Femur (tissue), 1 donor: Measurements from ENCODE around the gene FHOD3.
"Not testable (repeated sequence)": the region's sequence is repeated elsewhere in the genome, so short reads cannot be mapped to it uniquely, and the experiment has no call there.

Experiments used
- DNase-seq: peaks from one replicate; pipeline ENCODE4 v3.0.0-alpha.2; 2017

The FHOD3 gene

DNA sequence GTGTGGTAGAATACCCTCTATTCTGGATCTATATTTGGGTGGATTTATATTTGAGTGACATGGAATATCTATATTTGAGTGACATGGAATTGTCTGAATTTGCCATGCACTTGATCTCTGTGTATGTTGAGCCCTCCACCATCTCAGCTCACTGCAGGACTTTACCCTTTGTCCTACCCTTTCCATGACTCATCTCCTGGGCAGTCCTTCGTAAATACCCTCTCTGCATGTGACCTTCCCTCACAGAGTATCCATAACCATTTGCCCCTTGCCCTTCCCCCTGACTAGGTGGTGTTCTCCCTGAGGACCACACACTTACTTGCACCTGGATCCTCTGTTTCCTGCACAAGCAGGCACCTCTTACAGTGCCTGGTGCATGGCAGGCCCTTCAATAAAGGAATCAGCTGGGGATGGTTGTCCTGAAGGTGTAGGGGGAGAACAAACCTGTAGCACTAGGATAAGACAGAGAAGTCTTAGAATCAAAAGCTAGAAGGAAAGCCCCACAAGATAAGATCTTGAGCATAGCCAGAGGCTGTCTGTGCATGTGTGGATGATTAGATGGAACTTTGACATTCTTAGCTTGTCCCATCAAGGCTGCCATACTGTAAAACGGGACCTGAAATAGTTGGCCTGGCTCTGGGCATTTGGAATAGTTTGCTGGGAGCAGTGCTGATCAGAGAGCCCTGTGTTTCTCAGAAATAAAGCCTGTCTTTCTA is 230.4 kb downstream of the FHOD3 start:
- no peak for DNase-seq

DNA sequence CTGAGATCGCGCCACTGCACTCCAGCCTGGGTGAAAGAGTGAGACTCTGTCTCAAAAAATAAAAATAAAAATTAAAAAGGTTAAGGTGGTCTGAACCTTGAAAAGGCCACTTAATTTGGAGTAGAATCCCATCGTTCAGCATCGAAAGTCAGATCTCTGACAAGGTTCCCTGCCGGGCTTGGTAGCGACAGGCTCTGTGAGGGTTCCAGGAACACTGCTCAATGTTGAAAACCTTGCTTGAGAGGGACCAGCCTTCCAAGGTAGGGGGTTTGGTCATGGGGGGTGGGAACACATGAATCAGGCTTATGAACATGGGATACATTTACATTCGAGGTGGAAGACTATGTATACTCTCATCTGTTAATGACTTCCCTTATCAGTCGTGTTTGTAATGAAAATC is 232.2 kb downstream of the FHOD3 start:
- DNase-seq: no peak

- DNase-seq: no peak
Measured at GRCh38 chr18:36530676-36531405, 233.3 kb downstream of the FHOD3 start.

GRCh38 chr18:36531636-36532035 is 234.1 kb downstream of the FHOD3 start:
- DNase-seq: no peak

DNA sequence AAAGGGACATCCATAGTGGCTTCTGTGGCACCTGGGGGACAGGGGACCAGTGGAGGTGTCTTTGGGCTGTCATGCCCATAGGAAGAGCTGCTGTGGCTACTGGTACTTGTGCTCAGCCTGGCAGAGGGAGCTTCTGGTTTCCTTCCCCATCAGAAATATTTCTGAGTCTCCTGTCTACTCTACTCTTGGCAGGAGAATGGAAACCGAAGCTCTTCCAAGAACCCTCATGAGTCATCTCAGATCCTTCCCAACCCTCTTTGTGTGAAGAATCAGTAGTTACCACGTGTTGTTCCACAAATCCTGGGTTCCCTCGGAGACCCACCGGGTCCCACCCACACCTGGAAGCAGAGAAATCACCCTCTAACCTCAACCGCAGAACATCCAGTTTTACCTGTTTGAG is 234.9 kb downstream of the FHOD3 start:
- no peak for DNase-seq

GRCh38 chr18:36532815-36533214 is 235.3 kb downstream of the FHOD3 start:
- no peak for DNase-seq

GRCh38 chr18:36533446-36534153 is 236.1 kb downstream of the FHOD3 start:
- no peak for DNase-seq

GRCh38 chr18:36534154-36534688 is 236.7 kb downstream of the FHOD3 start:
- no peak for DNase-seq

DNA sequence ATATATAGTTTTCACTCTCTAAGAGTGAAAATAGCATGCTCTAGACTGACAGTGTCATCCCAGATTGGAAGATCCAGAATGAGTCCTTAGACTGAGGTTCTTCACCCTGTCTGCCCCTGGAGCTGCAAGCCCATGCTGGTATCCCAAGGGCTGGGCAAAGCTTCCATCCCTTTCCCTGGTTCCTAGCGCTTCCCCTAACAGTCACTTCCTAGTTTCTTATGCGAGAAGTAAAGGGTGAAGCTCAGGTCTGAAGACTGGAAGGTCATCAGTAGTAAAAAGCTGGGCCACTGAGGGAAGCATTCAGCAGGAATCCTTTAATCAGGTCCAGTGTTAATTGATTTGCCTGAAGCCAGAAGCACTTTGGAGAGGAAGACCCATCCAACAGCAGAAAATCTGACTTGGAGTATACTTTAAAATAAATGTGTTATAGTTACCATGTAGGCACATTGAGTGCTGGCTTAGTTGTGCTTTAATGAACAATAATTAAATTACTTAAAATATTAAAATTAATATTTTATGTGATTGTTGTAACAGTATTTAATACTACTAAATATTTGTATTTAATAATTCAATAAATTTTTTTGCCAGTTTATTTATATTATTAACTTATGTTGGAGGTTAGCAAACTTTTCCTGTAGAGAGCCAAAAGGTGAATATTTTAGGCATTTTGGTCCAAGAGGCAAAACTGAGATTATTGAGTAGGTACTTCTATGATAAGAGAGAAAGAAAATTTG is 237.9 kb downstream of the FHOD3 start:
- no peak for DNase-seq

DNA sequence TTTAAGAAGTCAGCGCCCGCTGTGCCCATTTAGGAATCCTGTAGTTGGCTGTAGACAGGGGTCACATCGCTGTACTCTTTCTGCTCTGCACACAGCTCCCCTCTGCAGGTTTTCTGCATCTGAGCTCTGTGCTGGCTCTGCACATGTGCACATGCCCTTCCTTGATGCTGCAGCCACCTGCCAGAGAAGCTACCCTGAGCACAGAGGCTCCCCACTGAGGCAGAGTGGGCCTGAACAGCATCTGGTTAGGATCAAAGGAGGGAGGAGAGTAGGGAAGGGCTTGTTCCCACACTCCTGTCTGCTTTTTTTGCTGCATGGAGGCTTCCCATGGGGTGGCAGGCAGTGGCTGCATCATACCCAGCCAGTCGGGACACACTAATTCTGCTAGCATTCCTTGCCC is 238.9 kb downstream of the FHOD3 start:
- DNase-seq: no peak

- no peak for DNase-seq
Measured at GRCh38 chr18:36537289-36537688, 239.8 kb downstream of the FHOD3 start.

DNA sequence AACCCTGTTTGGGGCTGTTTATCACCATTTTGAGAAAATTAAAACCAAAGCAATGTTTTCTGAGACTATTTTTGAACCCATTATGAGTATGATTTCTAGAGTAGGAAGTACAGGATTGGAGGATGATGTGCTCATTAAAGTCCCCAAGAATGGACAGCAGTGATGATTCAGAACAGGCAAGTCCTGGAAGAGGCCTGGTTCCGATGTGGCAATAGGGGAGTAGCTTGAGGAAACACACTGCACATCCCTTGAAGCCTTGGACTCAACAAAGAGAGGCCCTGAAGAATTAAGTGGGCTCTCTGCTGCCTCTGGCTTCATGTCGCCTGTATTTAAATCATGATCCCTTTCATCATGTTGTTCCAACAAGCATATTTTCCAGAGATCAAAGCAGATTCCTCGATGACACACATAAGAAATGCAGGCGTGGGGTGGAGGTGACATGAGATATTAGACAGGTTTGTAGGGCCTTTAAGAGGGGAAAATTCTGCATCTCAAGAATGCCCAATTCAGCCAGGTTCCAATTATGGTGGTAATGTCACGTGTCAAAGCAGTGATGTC is 242.2 kb downstream of the FHOD3 start:
- no peak for DNase-seq

GRCh38 chr18:36543030-36543429 is 245.5 kb downstream of the FHOD3 start:
- DNase-seq: no peak

DNA sequence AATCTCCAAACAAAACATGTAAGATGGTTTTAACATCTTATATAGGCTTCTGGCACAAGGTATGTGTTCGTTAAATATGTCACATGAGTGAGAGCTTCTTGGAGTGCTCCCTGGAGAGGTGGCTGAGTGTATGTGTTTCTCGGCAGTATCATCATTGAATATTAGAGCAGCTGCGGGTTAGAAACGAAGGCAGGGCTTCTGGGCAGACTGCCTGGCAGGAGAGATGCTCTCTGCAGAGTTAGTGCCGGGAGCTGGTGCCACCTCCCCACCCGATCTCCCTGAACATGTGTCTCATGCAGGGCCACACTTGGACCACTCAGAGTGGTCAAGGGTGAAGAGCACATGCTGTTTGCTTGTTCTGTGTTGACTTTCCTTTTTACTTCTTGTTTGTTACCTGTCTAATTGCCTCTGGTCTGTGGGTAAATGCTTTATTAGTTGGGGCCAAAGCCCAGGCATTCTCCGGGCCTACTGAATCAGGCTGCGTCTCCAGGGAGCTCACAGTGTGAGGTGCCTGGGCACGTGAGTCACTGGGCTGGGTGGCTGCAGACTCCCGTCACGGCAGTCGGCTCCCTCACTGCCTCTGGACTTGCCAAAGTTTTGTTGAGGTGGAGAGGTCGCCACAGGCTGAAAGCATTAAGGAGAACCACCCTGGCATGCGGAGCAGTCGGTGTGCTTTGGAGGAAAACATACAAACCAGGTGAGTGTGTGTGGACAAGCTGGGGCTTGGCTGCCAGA is 246.6 kb downstream of the FHOD3 start:
- no peak for DNase-seq

- no peak for DNase-seq
Measured at GRCh38 chr18:36545821-36546427, 248.4 kb downstream of the FHOD3 start.

GRCh38 chr18:36546876-36547275 is 249.4 kb downstream of the FHOD3 start:
- no peak for DNase-seq

DNA sequence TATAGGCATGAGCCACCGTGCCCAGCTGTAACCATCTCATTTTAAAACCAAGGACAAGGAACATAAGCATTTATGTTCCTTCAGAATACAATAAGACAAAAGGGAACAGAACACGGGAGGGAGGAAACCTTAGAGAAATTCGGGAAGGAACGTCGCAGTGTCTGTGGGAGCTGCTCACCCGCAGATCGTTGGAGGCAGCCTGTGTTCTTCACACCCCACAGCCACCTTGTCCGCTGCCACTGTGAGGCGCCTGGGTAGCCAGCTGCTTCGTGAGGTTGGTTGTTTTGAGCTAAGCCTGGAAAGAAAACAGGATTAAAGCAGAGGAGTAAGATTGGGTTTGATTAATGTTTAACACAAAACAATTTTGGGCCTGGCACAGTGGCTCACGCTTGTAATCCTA is 250.0 kb downstream of the FHOD3 start:
- DNase-seq: no peak

DNA sequence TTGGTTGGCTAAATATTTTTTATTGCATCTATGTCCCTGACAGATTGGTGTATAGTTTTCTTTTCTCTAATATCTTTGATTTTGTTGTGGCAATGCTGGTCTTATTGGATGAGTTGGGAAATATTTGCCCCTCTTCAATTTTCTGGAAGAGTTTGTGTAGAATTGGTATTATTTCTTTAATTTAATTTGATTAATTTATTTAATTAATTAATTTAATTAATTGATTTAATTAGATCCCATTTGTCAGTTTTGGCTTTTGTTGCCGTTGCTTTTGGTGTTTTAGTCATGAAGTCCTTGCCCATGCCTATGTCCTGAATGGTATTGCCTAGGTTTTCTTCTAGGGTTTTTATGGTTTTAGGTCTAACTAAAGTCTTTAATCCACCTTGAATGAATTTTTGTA is 253.8 kb downstream of the FHOD3 start:
- not testable (repeated sequence) for DNase-seq

- no peak for DNase-seq
Measured at GRCh38 chr18:36558234-36558633, 260.7 kb downstream of the FHOD3 start.

- DNase-seq: no peak
Measured at GRCh38 chr18:36559149-36559857, 261.8 kb downstream of the FHOD3 start.

DNA sequence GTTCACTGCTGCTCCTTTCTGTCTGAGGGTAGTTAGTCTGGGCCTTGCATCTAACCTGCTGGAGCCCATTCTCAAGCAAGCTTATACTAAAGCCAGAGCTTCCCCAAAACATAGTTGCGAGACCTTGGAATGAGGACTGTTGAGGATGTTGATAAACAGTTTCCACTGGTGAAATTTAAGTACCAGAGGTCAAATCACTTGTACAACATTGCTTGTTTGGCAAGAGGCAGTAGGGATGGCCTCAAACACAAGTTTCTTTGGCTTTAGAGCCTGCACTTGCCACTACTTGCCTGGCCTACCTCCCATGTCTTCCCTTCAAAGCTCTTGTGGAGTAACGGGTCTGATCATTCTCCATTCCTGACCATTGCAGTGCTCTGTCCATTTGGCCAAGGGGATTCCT is 262.7 kb downstream of the FHOD3 start:
- no peak for DNase-seq
